KOPT-K1 (cell line): Measurements from ENCODE around the gene FRMD5.

Experiments
- H3K27ac ChIP-seq: fragments of 200-600 bp; sonication (generic); 2 replicates; pipeline ENCODE4 v1.5.1; 2016; ENCODE audit warnings: antibody characterized with exemption, mild to moderate bottlenecking, low read depth, low read length; ENCODE audit not compliant: poor library complexity, severe bottlenecking
- H3K36me3 ChIP-seq: fragments of 200-600 bp; sonication (generic); 2 replicates; pipeline ENCODE4 v1.5.1; 2017; ENCODE audit warnings: antibody characterized with exemption, mild to moderate bottlenecking, low read length, moderate library complexity; ENCODE audit not compliant: insufficient read depth
- H3K9me3 ChIP-seq: fragments of 200-600 bp; sonication (generic); 2 replicates; pipeline ENCODE4 v1.5.1; 2017; ENCODE audit warnings: antibody characterized with exemption, low read length, mild to moderate bottlenecking; ENCODE audit not compliant: insufficient read depth, poor library complexity, severe bottlenecking

FRMD5 gene

GRCh38 chr15:44145495-44145894 lies 49.6 kb downstream of the FRMD5 start:
- H3K27ac ChIP-seq: no peak overlapping the region
- H3K9me3 ChIP-seq: no peaks in the 10 kb centered on the region
- no peaks in the 10 kb centered on the region for H3K36me3 ChIP-seq

DNA sequence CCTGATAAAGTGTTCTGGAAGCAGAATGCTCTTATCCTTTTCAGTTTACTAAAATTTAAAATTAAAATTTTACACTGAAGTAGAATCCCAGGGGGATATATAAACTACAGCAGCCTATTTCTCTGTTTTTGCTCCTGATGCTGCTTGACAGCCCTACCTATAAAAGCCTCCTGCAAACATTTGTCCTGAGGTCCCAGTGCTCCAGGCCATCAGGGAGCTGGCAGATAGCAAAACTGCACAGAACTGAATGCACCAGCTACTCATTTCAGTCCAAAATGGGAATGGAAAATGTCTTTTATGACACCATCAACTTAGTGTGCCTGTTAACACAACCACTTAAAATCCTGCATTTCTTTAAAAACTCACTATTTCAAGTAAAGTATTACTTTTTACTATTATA lies 50.1 kb downstream of the FRMD5 start:
- H3K27ac ChIP-seq: no peak overlapping the region
- no peaks in the 10 kb centered on the region for H3K36me3 ChIP-seq
- H3K9me3 ChIP-seq: no peaks in the 10 kb centered on the region

DNA sequence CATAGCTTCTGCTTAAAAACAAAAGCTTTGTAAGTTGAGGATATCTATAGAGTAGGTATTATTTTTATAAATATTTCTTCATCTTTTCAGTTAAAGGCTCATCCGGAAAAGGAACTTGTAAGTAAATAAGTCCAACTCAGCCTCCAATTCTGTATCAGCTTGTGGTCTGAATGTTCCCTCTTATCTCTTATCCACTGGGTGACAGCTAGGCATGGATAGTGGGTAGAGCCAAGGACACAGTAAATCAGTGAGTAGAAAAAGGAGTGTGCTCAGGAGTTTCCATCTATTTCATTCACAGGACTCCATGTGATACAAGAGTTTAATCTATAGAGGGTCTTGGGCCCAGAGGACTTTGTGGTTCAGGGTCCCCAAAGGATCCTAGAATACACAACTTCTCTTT lies 50.9 kb downstream of the FRMD5 start:
- no peaks in the 10 kb centered on the region for H3K36me3 ChIP-seq
- H3K27ac ChIP-seq: no peak overlapping the region
- H3K9me3 ChIP-seq: no peaks in the 10 kb centered on the region

GRCh38 chr15:44137750-44138149 lies 57.3 kb downstream of the FRMD5 start:
- Histone ChIP-seq H3K27ac (no peak overlapping the region), H3K9me3 (no peaks in the 10 kb centered on the region), H3K36me3 (no peaks in the 10 kb centered on the region)

DNA sequence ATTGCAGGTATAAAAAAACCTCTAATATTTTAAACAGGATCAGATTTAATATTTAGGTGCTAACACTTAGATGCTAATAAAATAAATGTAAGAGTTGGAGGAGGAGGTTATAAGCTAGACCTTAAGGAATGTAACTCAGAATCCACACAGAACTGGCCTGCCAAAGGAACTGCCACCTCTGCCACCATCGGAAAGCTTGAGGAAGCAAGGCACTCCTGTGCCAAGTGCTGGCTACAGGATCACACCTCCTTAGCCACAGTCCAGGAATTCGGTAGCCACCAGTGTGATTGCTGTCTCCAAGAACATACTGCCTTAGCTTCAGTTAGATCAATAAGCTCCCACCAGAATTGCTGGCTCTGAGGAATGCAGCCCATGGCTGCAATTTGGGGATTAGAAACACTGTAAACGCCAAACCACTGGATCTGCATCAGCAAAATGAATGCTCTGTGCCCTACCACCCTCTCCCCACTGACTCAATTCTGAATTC lies 58.0 kb downstream of the FRMD5 start:
- Histone ChIP-seq H3K36me3 (no peaks in the 10 kb centered on the region), H3K9me3 (no peaks in the 10 kb centered on the region), H3K27ac (no peak overlapping the region)

DNA sequence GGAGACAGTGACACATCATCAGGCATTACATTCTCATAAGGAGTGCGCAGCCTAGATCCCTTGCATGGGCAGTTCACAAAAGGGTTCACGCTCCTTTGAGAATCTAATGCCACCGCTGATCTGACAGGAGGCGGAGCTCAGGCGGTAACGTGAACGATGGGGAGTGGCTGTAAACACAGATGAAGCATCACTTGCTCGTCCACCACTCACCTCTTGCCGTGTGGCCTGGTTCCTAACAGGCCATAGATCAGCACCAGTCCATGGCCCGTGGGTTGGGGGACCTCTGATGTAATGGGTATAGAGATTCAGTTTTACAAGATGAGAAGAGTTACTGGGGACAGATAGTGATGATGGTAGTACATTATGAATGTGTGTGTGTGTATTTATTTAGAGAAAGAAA lies 63.0 kb downstream of the FRMD5 start:
- no peaks in the 10 kb centered on the region for H3K9me3 ChIP-seq
- no peak overlapping the region for H3K27ac ChIP-seq
- H3K36me3 ChIP-seq: no peaks in the 10 kb centered on the region

DNA sequence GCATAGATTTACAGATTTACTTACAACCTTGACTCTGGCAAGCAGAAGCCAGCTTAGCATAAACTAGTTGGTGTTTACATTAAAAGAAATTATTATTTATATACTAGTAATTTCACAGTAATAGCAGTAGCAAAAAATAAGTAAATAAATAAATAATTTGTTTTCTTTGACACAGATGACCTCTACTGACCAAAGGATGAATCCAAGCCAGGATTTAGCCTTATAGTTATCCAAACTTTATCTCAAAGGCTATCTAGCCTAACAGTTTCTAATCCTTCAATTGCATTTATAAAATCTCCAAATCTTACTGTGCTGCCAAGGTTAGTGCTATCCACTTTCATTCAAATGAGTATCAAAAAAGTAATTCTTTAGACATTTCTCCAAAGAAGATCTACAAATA lies 64.3 kb downstream of the FRMD5 start:
- no peaks in the 10 kb centered on the region for H3K9me3 ChIP-seq
- H3K27ac ChIP-seq: no peak overlapping the region
- H3K36me3 ChIP-seq: no peaks in the 10 kb centered on the region

GRCh38 chr15:44129911-44130310 lies 65.2 kb downstream of the FRMD5 start:
- H3K27ac ChIP-seq: no peak overlapping the region
- H3K36me3 ChIP-seq: no peaks in the 10 kb centered on the region
- no peaks in the 10 kb centered on the region for H3K9me3 ChIP-seq

DNA sequence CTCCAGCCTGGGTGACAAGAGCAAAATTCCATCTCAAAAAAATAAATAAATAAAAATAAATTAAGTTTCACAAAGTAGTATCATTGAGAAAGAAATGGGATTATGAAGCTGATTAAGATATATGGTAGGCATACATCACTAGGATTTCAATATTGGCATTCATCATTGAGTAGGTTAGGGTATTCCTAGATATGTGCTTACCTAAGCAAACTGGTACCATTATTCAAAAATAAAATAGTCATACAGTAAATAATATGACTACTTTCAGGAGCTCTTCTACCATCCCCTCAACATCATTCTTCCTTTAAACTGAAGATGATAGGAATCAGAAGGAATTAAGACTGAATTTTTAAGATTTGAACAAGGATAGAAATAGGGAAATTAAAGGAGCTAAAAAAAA lies 66.6 kb downstream of the FRMD5 start:
- no peak overlapping the region for H3K27ac ChIP-seq
- no peaks in the 10 kb centered on the region for H3K36me3 ChIP-seq
- H3K9me3 ChIP-seq: no peaks in the 10 kb centered on the region

- H3K27ac ChIP-seq: no peak overlapping the region
- no peaks in the 10 kb centered on the region for H3K9me3 ChIP-seq
- no peaks in the 10 kb centered on the region for H3K36me3 ChIP-seq
Observed at GRCh38 chr15:44125879-44126278, 69.2 kb downstream of the FRMD5 start.

DNA sequence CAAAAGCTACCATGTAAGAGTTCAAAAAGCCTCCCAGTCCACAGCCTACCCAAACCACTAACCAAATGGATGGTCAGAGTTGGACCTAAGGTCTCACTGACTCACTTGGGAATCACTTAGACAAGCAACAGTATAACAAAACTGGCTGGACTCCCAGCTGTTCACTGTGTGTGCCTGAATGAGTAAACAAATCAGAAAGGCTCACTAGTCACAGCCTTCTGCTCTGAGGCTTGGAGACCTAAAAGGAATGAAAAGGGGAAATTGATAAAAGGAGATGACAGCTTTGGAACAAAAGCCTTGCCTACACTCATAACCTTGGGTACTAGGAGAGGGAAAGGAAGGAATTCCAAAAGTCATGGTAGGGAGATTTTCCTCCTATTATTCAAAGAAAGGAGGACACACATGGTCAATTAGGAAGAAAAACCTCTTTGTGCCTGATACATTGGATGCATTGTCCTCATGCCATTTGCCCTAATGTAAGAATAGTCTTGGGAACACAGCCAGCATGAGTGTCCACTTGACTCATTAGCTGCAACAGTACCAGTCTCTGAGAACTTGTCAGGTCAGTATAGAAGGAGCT lies 92.3 kb downstream of the FRMD5 start:
- Histone ChIP-seq H3K36me3 (no peaks in the 10 kb centered on the region), H3K9me3 (no peaks in the 10 kb centered on the region), H3K27ac (no peak overlapping the region)

GRCh38 chr15:44101944-44102343 lies 93.1 kb downstream of the FRMD5 start:
- no peak overlapping the region for H3K27ac ChIP-seq
- H3K9me3 ChIP-seq: no peaks in the 10 kb centered on the region
- H3K36me3 ChIP-seq: no peaks in the 10 kb centered on the region

DNA sequence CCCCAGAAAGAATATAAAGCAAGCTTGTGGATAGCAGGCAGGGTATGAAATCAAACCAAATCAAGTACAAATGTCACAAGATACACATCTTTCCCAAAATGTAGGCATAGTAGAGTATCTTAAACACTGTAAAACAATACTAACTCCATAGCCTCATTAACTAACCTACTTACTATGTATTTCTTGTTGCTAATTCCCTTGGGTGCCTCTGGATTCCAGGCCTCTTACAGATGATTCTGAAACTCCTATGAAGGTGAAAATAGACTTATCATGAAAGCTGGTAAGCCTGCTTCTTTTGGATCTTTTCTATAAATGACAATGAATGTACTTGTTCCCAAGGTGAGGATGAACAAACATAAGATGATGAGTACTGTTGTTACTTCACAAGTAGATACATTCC lies 93.8 kb downstream of the FRMD5 start:
- Histone ChIP-seq H3K9me3 (no peaks in the 10 kb centered on the region), H3K36me3 (no peaks in the 10 kb centered on the region), H3K27ac (no peak overlapping the region)

GRCh38 chr15:44099671-44100070 lies 95.4 kb downstream of the FRMD5 start:
- Histone ChIP-seq H3K27ac (no peak overlapping the region), H3K36me3 (no peaks in the 10 kb centered on the region)

GRCh38 chr15:44097552-44097951 lies 97.5 kb downstream of the FRMD5 start:
- no peak overlapping the region for H3K27ac ChIP-seq
- H3K9me3 ChIP-seq: no peaks in the 10 kb centered on the region
- no peaks in the 10 kb centered on the region for H3K36me3 ChIP-seq

More at GRCh38 chr15:44099671-44100070, 95.4 kb downstream of the FRMD5 start:
- no peaks in the 10 kb centered on the region for H3K9me3 ChIP-seq

DNA sequence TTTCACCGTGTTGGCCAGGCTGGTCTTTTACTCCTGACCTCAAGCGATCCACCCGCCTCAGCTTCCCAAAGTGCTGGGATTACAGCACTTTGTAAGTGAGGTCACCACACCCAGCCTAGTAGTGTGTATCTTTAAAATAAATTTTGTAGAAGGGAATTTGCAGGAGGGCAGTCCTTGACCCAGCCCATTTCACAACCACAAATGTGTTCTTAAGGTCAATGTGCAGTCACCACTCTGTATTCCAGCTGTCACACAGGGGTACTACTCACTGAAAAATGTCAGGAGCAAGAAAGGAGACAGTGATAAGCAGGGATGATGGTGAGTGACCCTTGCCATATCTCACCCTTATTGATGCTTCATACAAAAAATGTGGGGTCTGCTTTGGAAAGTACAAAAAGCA lies 98.5 kb downstream of the FRMD5 start:
- no peak overlapping the region for H3K27ac ChIP-seq
- H3K9me3 ChIP-seq: no peaks in the 10 kb centered on the region
- no peaks in the 10 kb centered on the region for H3K36me3 ChIP-seq
